Adrenal gland (tissue), 12 donors: Measurements from ENCODE around the gene MRPL17. TPM values are rescaled to one million over a fixed set of nuclear protein-coding genes. Genes with fewer than 3 reads are reported as not detected.

ENCODE experiments used
- DNase-seq, 7 donors: peaks; one replicate each; pipeline ENCODE4 v3.0.0-alpha.2; 2019 to 2020
- H3K27ac ChIP-seq, 5 donors: fragments of 200-600 bp; sonication (generic) in 4 of 5; 1 replicate in 3 of 5; 2 replicates in 2 of 5; pipeline versions ENCODE4 v1.5.1 to v1.8.0; 2016 to 2020; ENCODE audit warnings: mild to moderate bottlenecking in 1 of 5
- H3K27me3 ChIP-seq: fragments of 200-600 bp; 2 replicates; pipeline ENCODE4 v1.8.0; 2021
- H3K36me3 ChIP-seq, 2 donors: fragments of 200-600 bp; replicated peaks in 1 of 2; 1 replicate in 1 of 2; 2 replicates in 1 of 2; pipeline versions ENCODE4 v1.5.1 to v1.8.0; 2018 to 2022
- H3K4me1 ChIP-seq, 2 donors: fragments of 200-600 bp; replicated peaks in 1 of 2; 1 replicate in 1 of 2; 2 replicates in 1 of 2; pipeline versions ENCODE4 v1.5.1 to v1.8.0; 2018 to 2021
- H3K4me3 ChIP-seq, 4 donors: fragments of 200-600 bp; sonication (generic) in 3 of 4; one replicate each; pipeline ENCODE4 v1.5.1; 2016 to 2018
- H3K9me3 ChIP-seq, 3 donors: fragments of 200-600 bp; sonication (generic) in 1 of 3; replicated peaks in 1 of 3; 1 replicate in 2 of 3; 2 replicates in 1 of 3; pipeline versions ENCODE4 v1.5.1 to v1.8.0; 2016 to 2021
- CTCF ChIP-seq, 6 experiments: fragments of 450-650 bp in 4 of 6; fragments of 200-600 bp in 2 of 6; sonication (generic) in 1 of 6; IDR thresholded peaks; 1 replicate in 5 of 6; 2 replicates in 1 of 6; pipeline versions ENCODE4 v1.5.1 to v1.8.0; 2016 to 2021; ENCODE audit warnings: antibody characterized with exemption in 6 of 6, mild to moderate bottlenecking in 2 of 6, moderate library complexity in 1 of 6
- POLR2A ChIP-seq, 2 donors: fragments of 450-650 bp; IDR thresholded peaks; one replicate each; pipeline ENCODE4 v1.6.1; 2017; ENCODE audit warnings: antibody characterized with exemption in 2 of 2, mild to moderate bottlenecking in 2 of 2, moderate library complexity in 1 of 2
- WGBS, 4 donors: extraction: QIAGEN DNeasy Blood & Tissue Kit in 2 of 4; methylation state at CpG; one replicate each; pipeline versions ENCODE4 v1.1.5 to v1.1.7; 2013 to 2017; 5-methylcytosine and 5-hydroxymethylcytosine counted together
- intact Hi-C, 2 donors: fragments of 100-400 bp; cut with DNase I; formaldehyde crosslinking; loops; one replicate each; pipeline versions ENCODE4 v1.14.1 to v1.15.0; 2022 to 2023
- polyA plus RNA-seq, 3 donors: library from polyadenylated mRNA; stranded (reverse); fragments of 200-250 nt in 2 of 3; fragments of 350-450 nt in 1 of 3; fragmentation: Illumina TruSeq in 1 of 3; extraction: RNeasy Lipid Tissue Mini Kit (QIAGEN cat#74804) in 1 of 3; gene quantifications; one replicate each; pipeline ENCODE4 v1.2.3, GENCODE V29; 2013 to 2014
- total RNA-seq, 9 donors: library from RNA; depleted of rRNA in 4 of 9; stranded (reverse); fragments of >200 nt in 4 of 9; fragments of 120-200 nt in 1 of 9; fragmentation: NEBNext Ultra II Directional in 1 of 9; extraction: Animal tissue kit (Norgen Biotek cat#: 25700) in 1 of 9; gene quantifications; one replicate each; pipeline versions ENCODE4 v1.1.0 to v1.2.4, GENCODE V29; 2013 to 2023
- donor health status: healthy with polysubstance abuse.
- donor health status: Bipolar disorder and iron deficiency.
- donor health status: DM: yes; HTN: yes; CAD: no.
- donor health status: DM: no; HTN: no; CAD: no.
- donor health status: DM: no; HTN: no; CAD: no.
- donor health status: DM: yes; HTN: yes; CAD: no.

MRPL17 gene
- total and polyA plus RNA-seq, 12 donors = 51.2 to 532 (median 80.6) TPM

- no peak overlapping the region for H3K4me3 ChIP-seq
- no peak for TF ChIP-seq POLR2A (IDR thresholded peaks at IDR 0.05)
- TF ChIP-seq CTCF (IDR thresholded peaks at IDR 0.05) = no peak
- peak overlapping the region in 2 of 5 donors; percentile 22 to 54 for H3K27ac ChIP-seq
- peaks cover 3% of the 10 kb centered on the region for H3K27me3 ChIP-seq
- H3K4me1 ChIP-seq = peaks cover 0 to 18% of the 10 kb centered on the region in 2 donors
- no peaks in the 10 kb centered on the region for H3K9me3 ChIP-seq
- H3K36me3 ChIP-seq = no peaks in the 10 kb centered on the region
- 43 to 62% (median 57%) methylated on average over 9 of the region's 9 CpGs for WGBS, 4 donors
- no peak for DNase-seq
- intact Hi-C loops = no loop called here
Observed at GRCh38 chr11:6646918-6647679, 36.0 kb downstream of the MRPL17 start.

- WGBS, 4 donors = 37 to 53% (median 46%) methylated on average over 3 of the region's 3 CpGs
- H3K4me3 ChIP-seq = no peak overlapping the region
- TF ChIP-seq CTCF (IDR thresholded peaks at IDR 0.05) (no peak), POLR2A (IDR thresholded peaks at IDR 0.05) (no peak)
- DNase-seq = peak in 1 of 7 donors; percentile 25
- H3K9me3 ChIP-seq = no peaks in the 10 kb centered on the region
- H3K36me3 ChIP-seq = no peaks in the 10 kb centered on the region
- H3K4me1 ChIP-seq = peaks cover 0 to 18% of the 10 kb centered on the region in 2 donors
- H3K27me3 ChIP-seq = peaks cover 3% of the 10 kb centered on the region
- peak overlapping the region in 2 of 5 donors; percentile 22 to 54 for H3K27ac ChIP-seq
- intact Hi-C loops = no loop called here
Observed at GRCh38 chr11:6646576-6646917, 36.6 kb downstream of the MRPL17 start.

- DNase-seq = peak in 5 of 7 donors; percentile 34 to 65 (median 40)
- Histone ChIP-seq H3K27ac (peak overlapping the region in 2 of 5 donors; percentile 22 to 54), H3K4me3 (no peak overlapping the region), H3K27me3 (peaks cover 3% of the 10 kb centered on the region), H3K36me3 (no peaks in the 10 kb centered on the region), H3K9me3 (no peaks in the 10 kb centered on the region), H3K4me1 (peaks cover 0 to 18% of the 10 kb centered on the region in 2 donors)
- 36 to 62% (median 47%) methylated on average over 5 to 12 of the region's 12 CpGs for WGBS, 4 donors
- intact Hi-C loops = no loop called here
- TF ChIP-seq CTCF (IDR thresholded peaks at IDR 0.05) (no peak), POLR2A (IDR thresholded peaks at IDR 0.05) (no peak)
Observed at GRCh38 chr11:6646071-6646470, 37.1 kb downstream of the MRPL17 start.

GRCh38 chr11:6642957-6643356 lies 40.2 kb downstream of the MRPL17 start:
- intact Hi-C loops = no loop called here
- Histone ChIP-seq H3K4me3 (no peak overlapping the region), H3K9me3 (no peaks in the 10 kb centered on the region), H3K4me1 (peaks cover 0 to 32% of the 10 kb centered on the region in 2 donors), H3K27me3 (no peaks in the 10 kb centered on the region), H3K27ac (no peak overlapping the region), H3K36me3 (no peaks in the 10 kb centered on the region)
- TF ChIP-seq CTCF (IDR thresholded peaks at IDR 0.05) (no peak), POLR2A (IDR thresholded peaks at IDR 0.05) (no peak)
- 82 to 87% (median 86%) methylated on average over 7 of the region's 7 CpGs for WGBS, 4 donors
- DNase-seq = no peak
